CD14-positive monocyte (primary cell): ENCODE data around the gene NEURL4. TPM values are rescaled to one million over a fixed set of nuclear protein-coding genes. Genes with fewer than 3 reads are reported as not detected.

ENCODE experiments used
- DNase-seq, 3 donors: peaks; one replicate each; pipeline ENCODE4 v3.0.0-alpha.2; 2011 to 2022
- H2AFZ ChIP-seq: 2 replicates; pipeline ENCODE4 v1.6.0; 2012; ENCODE audit warnings: mild to moderate bottlenecking, low read depth, low read length, inconsistent platforms; ENCODE audit not compliant: insufficient read depth, poor library complexity, severe bottlenecking
- H3K27ac ChIP-seq, 2 donors: 1 replicate in 1 of 2; 2 replicates in 1 of 2; pipeline ENCODE4 v1.5.1; 2012 to 2013; ENCODE audit warnings: low read length in 2 of 2, control low read depth in 1 of 2, inconsistent platforms in 1 of 2, low read depth in 1 of 2, mild to moderate bottlenecking in 1 of 2
- H3K27me3 ChIP-seq, 2 donors: one replicate each; pipeline versions ENCODE4 v1.6.0 to v1.6.1; 2011 to 2013; ENCODE audit warnings: low read length in 2 of 2; ENCODE audit not compliant: control insufficient read depth in 2 of 2, insufficient read depth in 2 of 2
- H3K36me3 ChIP-seq, 2 donors: replicated peaks in 1 of 2; 1 replicate in 1 of 2; 2 replicates in 1 of 2; pipeline versions ENCODE4 v1.5.1 to v1.6.1; 2012 to 2013; ENCODE audit warnings: low read length in 2 of 2, control low read depth in 1 of 2, inconsistent platforms in 1 of 2, mild to moderate bottlenecking in 1 of 2; ENCODE audit not compliant: insufficient read depth in 2 of 2, control insufficient read depth in 1 of 2
- H3K4me1 ChIP-seq, 2 donors: 1 replicate in 1 of 2; 2 replicates in 1 of 2; pipeline versions ENCODE4 v1.5.1 to v1.6.1; 2012 to 2013; ENCODE audit warnings: low read length in 2 of 2, control low read depth in 1 of 2, inconsistent platforms in 1 of 2, mild to moderate bottlenecking in 1 of 2, moderate library complexity in 1 of 2; ENCODE audit not compliant: insufficient read depth in 2 of 2, control insufficient read depth in 1 of 2
- H3K4me2 ChIP-seq: replicated peaks from 2 replicates; pipeline ENCODE3; 2012; ENCODE audit warnings: low read length, moderate library complexity, mild to moderate bottlenecking; ENCODE audit not compliant: poor library complexity, severe bottlenecking; ENCODE audit errors: extremely low read depth
- H3K4me3 ChIP-seq, 3 experiments: fragments of 200-600 bp in 1 of 3; sonication (generic) in 1 of 3; replicated peaks in 1 of 3; 1 replicate in 2 of 3; 2 replicates in 1 of 3; pipeline ENCODE4 v1.5.1; 2011 to 2013; ENCODE audit warnings: low read length in 3 of 3, mild to moderate bottlenecking in 3 of 3, control low read depth in 2 of 3, low read depth in 2 of 3, inconsistent platforms in 1 of 3, moderate library complexity in 1 of 3
- H3K79me2 ChIP-seq: 2 replicates; pipeline ENCODE4 v1.6.0; 2012; ENCODE audit warnings: mild to moderate bottlenecking, control low read depth, inconsistent platforms, low read length, moderate library complexity; ENCODE audit not compliant: insufficient read depth
- H3K9ac ChIP-seq: 2 replicates; pipeline ENCODE4 v1.6.0; 2017; ENCODE audit warnings: low read length, mild to moderate bottlenecking; ENCODE audit not compliant: insufficient read depth, poor library complexity, severe bottlenecking
- H3K9me3 ChIP-seq, 2 donors: replicated peaks in 1 of 2; 1 replicate in 1 of 2; 2 replicates in 1 of 2; pipeline versions ENCODE4 v1.5.1 to v1.6.1; 2012 to 2013; ENCODE audit warnings: low read length in 2 of 2, control low read depth in 1 of 2; ENCODE audit not compliant: control insufficient read depth in 1 of 2, insufficient read depth in 1 of 2
- H4K20me1 ChIP-seq: 2 replicates; pipeline ENCODE4 v1.6.0; 2012; ENCODE audit warnings: mild to moderate bottlenecking, low read length, control low read depth, moderate library complexity; ENCODE audit not compliant: insufficient read depth
- H3K27ac Mint-ChIP-seq, 7 donors: one replicate each; pipeline ENCODE4 v1.8.0; 2020; ENCODE audit warnings: mild to moderate bottlenecking in 7 of 7, mixed read lengths in 7 of 7, moderate library complexity in 6 of 7, inconsistent platforms in 2 of 7
- H3K27me3 Mint-ChIP-seq, 3 donors: one replicate each; pipeline ENCODE4 v1.8.0; 2021 to 2022; ENCODE audit warnings: low read depth in 3 of 3, mild to moderate bottlenecking in 3 of 3, mixed read lengths in 3 of 3, moderate library complexity in 3 of 3, inconsistent platforms in 1 of 3
- H3K36me3 Mint-ChIP-seq, 2 donors: one replicate each; pipeline ENCODE4 v1.8.0; 2020; ENCODE audit warnings: mixed read lengths in 2 of 2, inconsistent platforms in 1 of 2, mild to moderate bottlenecking in 1 of 2
- H3K4me1 Mint-ChIP-seq: one replicate; pipeline ENCODE4 v1.8.0; 2020; ENCODE audit warnings: mild to moderate bottlenecking, mixed read lengths
- H3K4me3 Mint-ChIP-seq, 2 donors: one replicate each; pipeline ENCODE4 v1.8.0; 2020; ENCODE audit warnings: mild to moderate bottlenecking in 2 of 2, mixed read lengths in 2 of 2, moderate library complexity in 1 of 2
- H3K9me3 Mint-ChIP-seq, 7 donors: one replicate each; pipeline ENCODE4 v1.8.0; 2020 to 2022; ENCODE audit warnings: mixed read lengths in 7 of 7, mild to moderate bottlenecking in 6 of 7, moderate library complexity in 6 of 7, inconsistent platforms in 2 of 7
- WGBS: methylation state at CpG from one replicate; pipeline ENCODE4 v1.1.5; 2013; ENCODE audit warnings: missing lambda C conversion rate; ENCODE audit not compliant: insufficient coverage; 5-methylcytosine and 5-hydroxymethylcytosine counted together
- intact Hi-C, 2 donors: fragments of 100-400 bp; cut with micrococcal nuclease; formaldehyde crosslinking; loops; one replicate each; pipeline versions ENCODE4 v1.15.0 to v1.15.1; 2023
- polyA plus RNA-seq, 3 donors: library from polyadenylated mRNA; depleted of rRNA in 1 of 3; unstranded in 2 of 3; stranded (reverse) in 1 of 3; fragments of 300-500 nt in 2 of 3; fragments of >200 nt in 1 of 3; fragmentation: Illumina TruSeq in 2 of 3; gene quantifications; 1 replicate in 2 of 3; 2 replicates in 1 of 3; pipeline ENCODE4 v1.2.3, GENCODE V29; 2012 to 2021
- TF ChIP-seq, protein P1 (sequence below): fragments of 200-600 bp; IDR thresholded peaks from one replicate; pipeline ENCODE4 v1.8.0; 2022; ENCODE audit warnings: antibody characterized with exemption, mild to moderate bottlenecking

The NEURL4 gene
- polyA plus RNA-seq, 3 donors, result 0.35 to 42.6 (median 0.44) TPM

GRCh38 chr17:7290166-7290565 lies 39.0 kb downstream of the NEURL4 start:
- no peak for DNase-seq
- H2AFZ ChIP-seq, result no peak overlapping the region
- peak overlapping the region in 1 of 7 donors; percentile 23 for H3K27ac Mint-ChIP-seq
- intact Hi-C loops, result loop anchor here in 1 of 2 donors (5.0 kb wide), 1 partner anchor 248 kb away; the partner anchor contains the start of gene SLC16A11
- no peaks in the 10 kb centered on the region for H3K36me3 ChIP-seq
- H3K9me3 Mint-ChIP-seq, result peaks cover 0 to 15% (median 10%) of the 10 kb centered on the region in 7 donors
- no peak overlapping the region for H3K4me3 Mint-ChIP-seq
- no peak overlapping the region for H3K4me2 ChIP-seq
- no peak overlapping the region for H3K4me3 ChIP-seq
- peaks cover 0 to 4% of the 10 kb centered on the region in 2 donors for H3K36me3 Mint-ChIP-seq
- peaks cover 10 to 16% of the 10 kb centered on the region in 2 donors for H3K4me1 ChIP-seq
- 97% methylated on average over 5 of the region's 19 CpGs for WGBS
- TF ChIP-seq, protein P1, sequence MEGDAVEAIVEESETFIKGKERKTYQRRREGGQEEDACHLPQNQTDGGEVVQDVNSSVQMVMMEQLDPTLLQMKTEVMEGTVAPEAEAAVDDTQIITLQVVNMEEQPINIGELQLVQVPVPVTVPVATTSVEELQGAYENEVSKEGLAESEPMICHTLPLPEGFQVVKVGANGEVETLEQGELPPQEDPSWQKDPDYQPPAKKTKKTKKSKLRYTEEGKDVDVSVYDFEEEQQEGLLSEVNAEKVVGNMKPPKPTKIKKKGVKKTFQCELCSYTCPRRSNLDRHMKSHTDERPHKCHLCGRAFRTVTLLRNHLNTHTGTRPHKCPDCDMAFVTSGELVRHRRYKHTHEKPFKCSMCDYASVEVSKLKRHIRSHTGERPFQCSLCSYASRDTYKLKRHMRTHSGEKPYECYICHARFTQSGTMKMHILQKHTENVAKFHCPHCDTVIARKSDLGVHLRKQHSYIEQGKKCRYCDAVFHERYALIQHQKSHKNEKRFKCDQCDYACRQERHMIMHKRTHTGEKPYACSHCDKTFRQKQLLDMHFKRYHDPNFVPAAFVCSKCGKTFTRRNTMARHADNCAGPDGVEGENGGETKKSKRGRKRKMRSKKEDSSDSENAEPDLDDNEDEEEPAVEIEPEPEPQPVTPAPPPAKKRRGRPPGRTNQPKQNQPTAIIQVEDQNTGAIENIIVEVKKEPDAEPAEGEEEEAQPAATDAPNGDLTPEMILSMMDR, result no peak
- H3K27me3 Mint-ChIP-seq, result peaks cover 68 to 87% (median 68%) of the 10 kb centered on the region in 3 donors
- peaks cover 23 to 57% of the 10 kb centered on the region in 2 donors for H3K27me3 ChIP-seq
- H3K9me3 ChIP-seq, result peaks cover 0 to 13% of the 10 kb centered on the region in 2 donors
- H3K4me1 Mint-ChIP-seq, result peaks cover 9% of the 10 kb centered on the region
- no peak overlapping the region for H3K27ac ChIP-seq
- H3K79me2 ChIP-seq, result no peaks in the 10 kb centered on the region
- no peaks in the 10 kb centered on the region for H4K20me1 ChIP-seq
- no peak overlapping the region for H3K9ac ChIP-seq

DNA sequence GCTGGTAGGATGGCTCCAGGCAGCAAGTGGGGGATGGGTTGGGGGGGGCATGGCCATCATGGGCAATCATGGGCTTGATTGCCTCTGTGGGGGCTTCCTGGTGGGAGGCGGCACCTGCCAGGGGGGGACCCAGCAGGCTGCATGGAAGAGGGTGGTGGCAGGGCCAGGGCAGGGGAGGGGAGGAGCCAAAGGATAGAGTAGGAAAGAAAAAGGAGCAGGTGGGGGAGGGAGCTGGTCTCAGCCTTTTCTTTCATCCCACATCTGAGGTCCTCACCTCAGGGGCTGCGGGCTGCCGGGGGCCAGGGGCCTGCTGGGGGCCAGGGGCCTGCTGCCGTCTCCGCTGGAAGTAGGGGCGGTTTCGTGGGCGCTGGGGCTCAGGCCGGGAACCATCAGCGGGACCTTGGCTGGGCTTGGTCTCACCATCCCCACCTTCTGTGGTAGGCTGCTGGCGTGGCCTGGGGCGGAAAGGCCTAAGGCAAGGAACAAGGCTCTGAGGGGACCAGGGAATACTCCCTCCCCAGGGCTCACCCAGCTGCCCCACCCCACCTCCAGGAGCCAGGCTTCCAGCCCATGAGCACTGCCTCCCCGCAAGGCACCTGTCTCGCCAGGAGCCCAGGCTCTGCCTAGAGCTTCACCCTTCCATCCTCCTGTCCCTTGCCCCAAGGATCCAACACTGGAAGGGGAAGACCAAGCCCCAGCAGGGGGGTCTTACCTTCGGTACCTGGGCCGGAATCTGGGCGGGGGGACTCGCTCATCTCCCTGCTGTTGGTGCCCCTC lies 39.7 kb downstream of the NEURL4 start:
- H3K27me3 ChIP-seq, result peaks cover 18 to 52% of the 10 kb centered on the region in 2 donors
- Mint-ChIP-seq H3K9me3 (peaks cover 0 to 11% (median 9%) of the 10 kb centered on the region in 7 donors), H3K27ac (peak overlapping the region in 2 of 7 donors; percentile 30 to 33), H3K4me3 (no peak overlapping the region), H3K36me3 (peaks cover 0 to 4% of the 10 kb centered on the region in 2 donors), H3K27me3 (peaks cover 67 to 83% (median 67%) of the 10 kb centered on the region in 3 donors), H3K4me1 (peaks cover 5% of the 10 kb centered on the region)
- peaks cover 4 to 9% of the 10 kb centered on the region in 2 donors for H3K4me1 ChIP-seq
- TF ChIP-seq, protein P1, result no peak
- H3K4me3 ChIP-seq, result no peak overlapping the region
- intact Hi-C loops, result loop anchor here in 1 of 2 donors (5.0 kb wide), 1 partner anchor 247 kb away; the partner anchor contains the start of gene SLC16A11
- H3K27ac ChIP-seq, result no peak overlapping the region
- H3K4me2 ChIP-seq, result no peak overlapping the region
- H3K36me3 ChIP-seq, result no peaks in the 10 kb centered on the region
- no peaks in the 10 kb centered on the region for H3K79me2 ChIP-seq
- DNase-seq, result no peak
- peaks cover 0 to 13% of the 10 kb centered on the region in 2 donors for H3K9me3 ChIP-seq
- no peak overlapping the region for H3K9ac ChIP-seq
- 94% methylated on average over 16 of the region's 18 CpGs for WGBS
- H2AFZ ChIP-seq, result no peak overlapping the region
- H4K20me1 ChIP-seq, result no peaks in the 10 kb centered on the region
